GM21737 (cell line): Measurements from ENCODE around the gene ANKRD44.

Source experiments
- ATAC-seq: cut with Tn5 transposase; IDR thresholded peaks from one replicate; pipeline ENCODE4 v1.9.1; 2021; ENCODE audit warnings: mild to moderate bottlenecking, moderate library complexity; ENCODE audit not compliant: unreplicated experiment

ANKRD44 gene

DNA sequence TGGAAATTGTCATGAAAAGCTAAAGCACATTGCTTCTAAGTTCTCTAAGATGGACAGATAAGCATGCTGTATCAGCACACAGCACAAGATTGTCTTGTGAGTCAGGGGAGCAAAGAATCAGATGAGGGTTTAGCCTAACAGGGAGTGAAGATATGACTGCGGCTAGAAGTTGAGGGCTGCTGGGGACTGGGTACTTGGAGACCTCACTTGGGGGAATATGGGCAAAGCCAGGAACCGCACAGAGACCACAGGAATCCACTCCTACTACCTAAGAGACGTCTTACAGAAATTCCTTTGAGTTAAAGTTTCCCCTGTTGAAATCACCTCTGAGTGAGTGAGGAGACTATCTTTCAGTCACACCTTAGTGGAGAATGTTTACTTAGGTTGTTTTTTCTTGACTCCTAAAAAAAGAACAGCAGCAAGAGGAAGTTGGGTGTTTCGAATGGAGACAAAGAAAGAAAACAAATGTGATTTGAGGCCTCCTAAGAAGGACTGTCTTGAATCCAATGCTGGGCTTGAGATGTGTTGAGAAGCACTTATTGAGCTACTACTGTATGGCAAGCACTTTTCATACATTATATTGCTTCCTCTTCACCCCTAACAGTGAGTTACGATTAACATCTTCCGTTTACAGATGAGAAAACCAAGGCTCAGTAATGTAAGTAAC is 100.7 kb downstream of the ANKRD44 start:
- ATAC-seq, result peak; percentile 29

DNA sequence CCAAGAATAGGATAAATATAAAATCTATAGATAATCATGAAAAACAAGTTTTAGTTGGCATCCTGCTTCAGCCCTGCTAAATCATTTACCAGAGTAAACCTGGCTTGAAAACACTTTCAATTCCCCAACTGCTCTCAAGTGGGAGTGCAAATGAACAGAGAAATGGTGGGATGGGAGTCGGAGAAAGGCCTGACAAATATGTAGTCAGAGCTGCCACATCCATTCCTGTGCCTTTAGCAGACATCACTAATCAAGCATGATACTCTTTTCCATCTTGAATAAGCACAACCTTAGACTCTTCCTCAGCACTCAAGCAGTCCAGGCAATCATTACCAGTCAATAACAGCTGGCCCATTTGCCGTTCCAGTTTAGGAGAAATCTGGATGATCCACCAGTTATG is 101.3 kb downstream of the ANKRD44 start:
- ATAC-seq, result no peak

DNA sequence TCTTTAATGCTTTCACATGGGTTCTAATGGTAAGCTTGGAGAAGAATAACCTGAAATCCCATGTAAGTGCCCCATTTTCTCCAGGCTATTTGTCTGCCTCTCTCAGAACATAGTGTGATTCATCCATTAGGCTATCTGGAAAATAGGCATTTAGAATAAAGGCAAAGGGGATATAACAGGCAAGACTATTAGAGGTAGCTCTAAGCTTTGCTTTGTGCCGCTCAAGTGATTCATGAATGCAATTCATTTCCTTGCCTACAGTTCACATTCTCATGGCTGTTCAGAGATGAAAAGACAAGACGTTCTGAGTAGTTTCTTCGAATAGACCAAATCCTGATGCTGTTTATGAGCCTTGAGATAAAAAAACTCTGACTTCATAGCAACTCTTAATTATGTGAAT is 101.7 kb downstream of the ANKRD44 start:
- no peak for ATAC-seq

DNA sequence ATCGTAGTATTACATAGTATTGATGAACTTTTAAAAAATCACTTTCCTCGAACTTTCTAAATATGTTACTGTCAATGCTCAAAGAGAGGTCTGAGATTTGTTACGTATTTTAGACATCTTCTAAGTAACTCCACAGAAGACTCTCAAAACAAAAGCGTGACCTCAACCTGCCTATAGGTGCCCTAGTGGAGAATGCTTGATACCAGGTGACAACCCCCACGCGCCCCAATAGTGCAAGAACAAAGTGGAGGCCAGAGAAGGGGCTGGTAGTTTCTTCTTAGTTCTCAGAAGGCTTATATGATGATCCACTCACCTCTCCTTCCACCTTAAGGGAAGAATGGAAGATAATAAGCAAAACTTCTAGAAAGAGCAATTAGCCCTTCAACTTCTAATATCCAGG is 102.6 kb downstream of the ANKRD44 start:
- ATAC-seq, result no peak

DNA sequence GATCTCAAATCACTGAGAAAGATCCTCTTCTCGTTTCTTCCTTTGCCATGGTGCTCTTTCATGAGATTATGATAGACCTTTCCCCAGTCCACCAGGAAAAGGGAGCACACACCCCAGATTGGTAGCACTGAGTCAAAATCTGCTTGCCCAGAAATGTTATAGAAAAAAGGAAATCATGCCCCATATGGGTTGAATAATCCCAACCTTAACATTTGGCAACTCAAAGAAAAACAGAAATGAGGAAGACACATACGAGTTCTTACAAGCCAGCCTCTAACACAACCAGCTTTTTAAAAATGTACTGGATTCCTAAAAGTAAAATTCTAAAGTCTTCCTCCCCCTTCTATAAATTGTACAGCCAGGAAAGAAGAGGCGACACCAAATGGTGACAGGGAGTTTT is 103.0 kb downstream of the ANKRD44 start:
- no peak for ATAC-seq

DNA sequence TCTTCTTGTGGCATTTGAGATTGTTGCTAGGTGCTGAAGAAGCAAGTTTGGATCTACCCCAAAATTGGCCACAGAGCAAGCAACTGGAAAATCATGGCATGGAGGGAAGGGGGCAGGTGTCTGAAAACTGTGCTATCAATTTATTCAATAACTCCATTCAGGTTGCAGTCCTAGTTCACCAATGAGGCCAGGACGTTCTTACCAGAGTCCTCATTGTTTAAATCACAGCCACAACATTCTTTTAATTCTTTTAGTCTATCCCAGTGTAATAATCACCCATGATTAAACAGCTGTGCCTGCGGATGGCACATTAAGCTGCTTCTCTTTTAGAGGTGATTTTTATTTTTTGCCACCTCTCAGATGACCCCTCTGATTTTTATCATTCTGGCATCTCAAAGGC is 103.5 kb downstream of the ANKRD44 start:
- ATAC-seq, result no peak

DNA sequence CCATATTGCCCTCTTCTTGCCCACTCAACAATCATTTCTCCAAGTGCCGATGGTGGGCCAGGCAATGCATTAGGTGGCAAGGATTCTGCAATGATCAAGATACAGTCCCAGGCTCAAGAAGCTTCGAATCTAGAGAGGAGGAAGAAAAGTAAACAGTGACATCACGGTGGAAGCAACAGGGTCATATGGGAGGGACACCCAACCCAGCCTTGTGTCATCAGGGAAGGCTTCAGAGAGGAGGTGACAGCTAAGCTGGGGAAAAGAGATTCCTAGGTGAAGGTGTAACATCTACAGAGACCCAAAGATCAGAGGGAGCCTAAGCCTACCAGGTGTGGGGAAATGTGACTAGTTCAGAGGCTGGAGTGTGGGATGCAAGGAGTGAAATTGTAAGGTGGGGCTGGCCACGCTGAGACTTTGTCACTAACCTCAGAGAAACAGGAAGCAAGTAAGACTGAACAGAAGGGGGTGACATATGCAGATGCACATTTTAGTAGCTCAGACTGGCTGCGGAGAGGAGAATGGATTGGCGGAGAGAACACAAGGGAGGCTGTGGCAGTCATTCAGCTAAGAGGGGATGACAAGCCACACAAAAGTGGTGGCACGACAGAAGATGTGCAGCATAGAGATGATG is 104.9 kb downstream of the ANKRD44 start:
- ATAC-seq, result peak; percentile 50

DNA sequence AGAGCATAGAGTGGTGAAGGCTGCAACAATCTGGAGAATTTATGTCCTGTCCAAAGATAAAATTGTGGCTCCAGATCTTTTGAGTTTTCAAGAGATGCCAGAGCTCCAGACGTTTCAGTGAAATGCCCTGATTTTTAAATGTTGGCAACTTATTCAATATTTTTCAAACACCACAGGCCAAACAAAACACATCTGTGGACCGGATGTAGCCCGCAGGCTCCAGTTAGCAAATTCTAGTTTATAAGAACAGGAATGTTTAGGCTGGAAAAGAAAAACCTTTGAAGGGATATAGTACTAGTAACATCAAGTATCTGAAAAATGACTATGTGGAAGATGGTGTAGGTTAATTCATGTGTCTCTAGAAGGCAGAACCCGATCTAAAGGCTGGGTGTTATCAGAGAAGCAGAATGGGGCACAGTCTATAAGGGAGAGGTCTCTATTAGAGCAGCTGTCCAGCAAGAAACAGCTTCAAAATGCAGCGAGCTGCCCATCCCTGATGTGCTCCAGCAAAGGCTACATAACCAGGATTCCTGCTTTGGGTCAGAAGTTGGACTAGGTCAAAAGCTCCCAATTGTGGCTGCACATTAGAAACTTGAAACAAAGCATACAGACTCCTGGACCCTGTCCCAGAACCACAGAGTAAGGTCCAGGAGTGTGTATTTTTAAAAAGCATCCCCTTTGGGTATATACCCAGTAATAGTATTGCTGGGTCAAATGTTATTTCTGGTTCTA is 105.9 kb downstream of the ANKRD44 start:
- no peak for ATAC-seq

DNA sequence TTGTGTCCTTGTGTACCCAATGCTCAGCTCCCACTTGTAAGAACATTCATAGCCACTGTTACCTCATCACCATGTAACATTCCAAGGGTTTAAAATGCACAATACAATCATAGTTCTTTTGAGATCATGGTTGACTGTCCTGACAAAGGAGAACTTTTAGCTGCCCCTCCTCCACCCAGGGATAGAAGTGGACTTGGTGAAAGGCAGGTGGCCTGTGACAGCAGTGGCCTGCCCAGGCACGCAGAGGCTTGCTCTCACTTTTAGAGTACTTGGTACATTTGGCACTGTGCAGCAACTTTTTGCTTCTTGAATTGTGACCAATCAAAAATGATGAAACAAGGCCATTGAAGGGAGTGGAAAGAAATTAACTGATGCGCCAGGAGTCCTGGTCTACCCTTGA is 108.7 kb downstream of the ANKRD44 start:
- no peak for ATAC-seq

DNA sequence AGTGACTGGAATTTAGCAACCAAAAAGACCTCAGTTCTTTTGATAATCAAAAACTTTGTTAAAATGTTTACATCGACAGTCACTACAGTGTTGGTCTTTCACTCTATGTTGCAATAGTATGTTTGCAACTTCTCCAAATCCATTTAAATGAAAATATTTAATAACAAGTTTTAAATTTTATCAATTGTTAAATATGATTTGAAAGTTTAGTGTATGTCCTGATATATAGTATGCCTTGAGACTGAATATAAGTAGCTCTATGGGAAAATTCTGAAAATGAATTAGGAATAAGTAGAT is 109.9 kb downstream of the ANKRD44 start:
- ATAC-seq, result no peak

DNA sequence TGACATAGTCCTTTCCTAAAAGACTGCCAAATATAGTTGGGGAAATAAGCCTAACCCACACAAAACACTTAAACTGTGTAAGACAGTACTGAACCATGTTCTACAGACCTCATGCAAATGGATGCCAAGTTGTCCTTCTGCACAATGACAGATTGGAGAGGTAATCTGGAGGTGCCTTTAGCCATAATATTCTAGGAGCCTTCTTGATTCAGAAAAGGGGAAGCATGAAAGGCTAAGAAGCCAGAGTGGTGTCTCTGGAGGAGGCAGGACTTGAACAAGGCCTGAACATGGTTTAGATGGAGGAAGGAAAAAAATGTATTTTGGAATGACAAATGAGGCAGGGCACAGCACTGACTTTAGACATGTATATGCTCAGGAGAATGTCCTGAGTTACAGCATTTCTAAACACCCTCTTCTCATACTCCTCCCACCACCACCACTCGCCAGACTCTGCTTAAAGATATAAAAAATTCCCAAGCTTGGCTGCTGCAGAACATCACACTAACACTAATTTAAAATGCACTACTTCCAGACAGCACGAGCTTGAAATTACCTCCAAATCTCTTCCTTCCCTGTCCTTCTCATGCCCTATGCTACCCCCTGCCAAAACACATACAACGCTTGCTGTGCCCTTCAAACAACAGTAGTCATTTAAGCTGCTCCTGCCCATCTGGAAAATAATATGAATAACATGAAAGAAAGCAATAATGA is 110.4 kb downstream of the ANKRD44 start:
- ATAC-seq, result no peak

DNA sequence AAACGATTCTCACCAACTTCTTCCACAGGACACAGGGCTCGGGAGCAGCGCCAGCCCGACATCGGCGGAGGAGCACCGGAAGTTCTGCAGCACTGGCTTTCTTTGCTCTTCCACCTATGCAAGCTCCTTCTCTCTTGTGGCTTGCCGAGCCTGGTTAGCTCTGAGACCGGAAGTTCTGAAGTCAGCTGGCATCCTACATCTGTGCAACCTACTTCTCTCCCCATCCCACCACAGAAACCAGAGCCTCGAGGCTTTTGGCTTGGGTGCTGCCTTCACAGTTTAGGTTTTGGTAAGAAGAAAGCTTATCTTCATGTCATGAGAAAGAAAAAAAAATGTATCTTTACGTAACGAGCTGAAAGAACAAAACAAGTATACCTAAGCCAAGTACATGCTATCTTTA is 111.7 kb downstream of the ANKRD44 start:
- peak; percentile 95 for ATAC-seq

DNA sequence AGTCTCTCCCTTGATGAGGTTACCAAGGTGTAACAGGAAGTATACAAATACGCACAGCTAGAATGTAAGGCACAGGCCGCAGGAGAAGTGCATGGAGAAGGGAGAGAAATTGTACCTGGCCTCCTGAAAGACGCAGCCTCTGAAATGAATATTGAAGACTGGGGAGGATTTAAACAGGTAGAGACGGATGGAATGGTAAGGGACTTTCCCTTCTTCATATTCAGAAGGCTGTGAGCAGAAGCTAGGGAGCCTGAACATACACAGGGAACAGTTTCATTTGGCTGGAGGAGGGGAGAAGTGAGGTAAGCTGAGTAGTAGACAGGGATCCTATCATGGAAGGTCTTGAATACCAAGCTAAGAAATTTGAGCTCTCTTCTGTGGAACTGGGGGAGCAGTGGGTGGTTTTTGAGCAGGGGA is 112.7 kb downstream of the ANKRD44 start:
- ATAC-seq, result no peak

DNA sequence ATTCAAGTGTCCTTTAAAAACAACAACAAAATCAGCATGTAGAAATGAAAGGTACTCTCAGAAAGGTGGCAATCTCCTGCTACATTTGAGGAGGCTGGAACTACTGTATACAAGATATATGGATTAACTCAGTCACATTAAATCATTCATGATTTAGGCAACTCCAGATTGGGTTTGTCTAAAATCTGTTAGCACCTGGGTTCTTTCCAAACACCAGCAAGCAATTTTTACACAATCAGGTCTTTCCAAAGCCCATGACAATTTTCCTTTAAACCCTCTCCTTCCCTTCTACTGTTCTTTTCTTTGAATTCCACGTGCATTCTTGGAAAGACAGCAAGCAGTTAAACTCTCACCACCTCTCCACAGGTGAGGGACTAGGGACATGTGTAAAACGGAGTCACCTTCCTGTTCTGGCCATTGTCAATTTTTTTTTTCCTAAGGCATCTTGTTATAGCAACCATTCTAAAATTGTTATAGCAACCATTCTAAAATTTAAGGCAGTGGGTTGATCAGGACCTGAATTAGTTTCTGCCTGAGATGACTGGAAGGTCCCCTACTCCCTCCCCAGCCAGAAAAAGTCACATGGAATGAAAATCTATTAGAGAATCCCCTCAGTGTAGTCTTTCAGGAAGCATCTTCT is 113.9 kb downstream of the ANKRD44 start:
- ATAC-seq, result no peak

DNA sequence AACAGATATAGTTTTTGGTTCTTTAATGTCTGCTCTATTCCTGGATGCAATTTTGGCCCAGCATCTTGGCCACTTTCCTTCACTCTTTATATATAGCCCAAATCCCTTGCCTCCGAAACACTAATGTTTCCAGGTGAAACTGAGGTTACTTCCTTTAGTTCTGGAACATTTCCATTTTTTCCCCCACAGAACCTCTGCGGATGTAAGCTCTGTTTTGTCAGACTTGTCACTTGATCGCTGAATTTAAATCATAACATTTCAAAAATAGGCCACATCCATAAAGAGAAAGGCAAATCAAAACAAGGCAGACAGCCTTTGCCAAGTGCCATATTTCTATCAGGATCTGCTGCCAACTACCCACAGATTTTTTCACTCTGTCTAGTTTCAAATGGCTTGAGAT is 115.1 kb downstream of the ANKRD44 start:
- no peak for ATAC-seq

DNA sequence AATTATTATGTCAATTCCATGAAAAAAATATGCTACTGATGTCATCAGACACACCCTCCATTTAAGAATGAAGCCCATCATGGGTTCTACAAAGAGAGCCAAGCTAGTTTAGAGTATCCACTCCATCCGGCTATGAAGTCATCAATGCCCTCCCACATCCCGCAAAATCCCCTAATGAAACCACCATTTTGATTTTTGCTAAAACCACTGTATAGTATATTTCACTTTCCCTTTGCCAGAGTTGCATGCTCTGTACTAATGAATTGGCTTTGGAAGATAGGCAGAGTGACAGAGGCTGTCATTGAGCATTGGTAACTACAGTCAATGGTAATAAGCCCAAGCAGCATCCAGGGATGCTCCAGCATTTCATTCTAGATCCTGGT is 118.6 kb downstream of the ANKRD44 start:
- ATAC-seq, result peak; percentile 72

DNA sequence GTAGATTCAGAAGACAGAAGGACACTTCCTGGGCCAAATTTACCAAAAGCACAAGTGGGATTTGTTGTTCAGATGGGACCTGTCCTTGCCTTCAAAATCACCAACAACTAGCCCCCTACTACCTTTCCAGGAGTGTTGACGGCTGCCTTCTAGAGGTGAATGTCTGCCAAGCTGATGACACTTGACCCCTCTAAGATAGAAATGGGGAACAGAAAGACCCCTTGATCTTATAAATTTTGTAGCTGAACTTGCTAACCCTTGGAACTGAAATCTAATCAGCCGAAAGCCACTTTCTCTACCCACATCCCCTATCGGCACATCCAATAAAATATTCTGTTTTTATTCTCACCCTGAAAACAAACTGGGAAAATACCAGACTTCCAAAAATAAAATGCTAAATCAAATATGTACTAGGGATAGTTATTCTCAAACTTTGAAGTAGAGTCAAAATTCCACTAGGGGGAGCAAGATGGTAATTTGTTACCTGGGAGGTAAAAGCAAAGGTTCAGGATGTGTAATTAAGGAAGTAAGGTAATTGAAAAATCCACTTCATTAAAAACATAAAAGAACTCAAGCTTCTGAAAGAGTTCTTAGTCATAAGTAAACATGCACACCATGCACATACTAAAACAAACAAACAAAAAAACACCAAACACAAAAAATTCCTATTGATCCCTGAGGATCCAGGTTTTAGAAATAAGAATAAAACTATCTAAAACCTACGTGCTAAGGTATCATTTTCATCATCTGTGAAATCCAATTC is 119.2 kb downstream of the ANKRD44 start:
- ATAC-seq, result no peak

DNA sequence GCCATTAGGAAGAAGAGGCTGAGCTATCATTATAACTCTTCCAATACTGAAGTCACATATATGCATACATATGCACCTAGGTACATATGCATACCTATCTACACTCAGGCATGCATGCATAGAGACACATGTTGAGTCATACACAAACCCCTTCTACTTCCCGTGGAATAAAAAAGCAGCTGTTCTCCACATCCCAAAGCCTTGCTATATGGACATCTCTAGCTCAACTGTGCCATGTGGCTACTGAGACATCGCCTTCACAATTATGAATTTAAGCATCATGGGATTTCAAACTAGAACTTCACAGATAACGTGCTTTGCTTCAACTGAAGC is 120.5 kb downstream of the ANKRD44 start:
- ATAC-seq, result no peak

DNA sequence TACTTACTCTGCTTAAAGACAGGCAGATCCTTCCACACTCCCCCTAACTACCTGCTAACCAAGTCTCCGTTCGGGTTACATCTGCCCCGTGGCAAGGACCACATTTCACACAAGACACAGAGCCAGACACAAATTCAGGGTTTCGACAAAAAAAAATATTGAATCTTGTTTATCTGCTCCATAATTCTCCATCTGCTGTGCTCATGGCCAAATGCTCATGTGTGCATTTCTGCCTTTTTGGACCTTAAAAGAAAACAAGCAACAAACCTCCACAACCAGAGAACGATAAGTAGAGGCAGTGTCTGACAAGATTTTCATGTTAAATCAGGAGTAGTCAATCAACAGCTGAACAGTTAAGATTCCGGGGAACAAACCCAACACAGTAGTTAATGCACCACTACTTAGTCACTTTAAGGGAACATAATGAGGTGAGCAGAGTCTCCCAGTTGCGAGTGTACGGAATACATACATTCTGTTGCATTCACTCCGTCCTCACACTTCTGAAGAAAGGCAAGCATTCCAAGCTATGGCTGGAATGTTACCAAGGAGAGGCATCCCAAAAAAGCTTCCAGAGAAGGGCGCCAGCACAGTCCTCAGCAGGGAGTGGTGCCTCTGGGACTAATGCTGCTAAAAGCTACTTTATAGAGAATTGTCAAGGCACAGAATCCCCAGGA is 121.0 kb downstream of the ANKRD44 start:
- no peak for ATAC-seq

DNA sequence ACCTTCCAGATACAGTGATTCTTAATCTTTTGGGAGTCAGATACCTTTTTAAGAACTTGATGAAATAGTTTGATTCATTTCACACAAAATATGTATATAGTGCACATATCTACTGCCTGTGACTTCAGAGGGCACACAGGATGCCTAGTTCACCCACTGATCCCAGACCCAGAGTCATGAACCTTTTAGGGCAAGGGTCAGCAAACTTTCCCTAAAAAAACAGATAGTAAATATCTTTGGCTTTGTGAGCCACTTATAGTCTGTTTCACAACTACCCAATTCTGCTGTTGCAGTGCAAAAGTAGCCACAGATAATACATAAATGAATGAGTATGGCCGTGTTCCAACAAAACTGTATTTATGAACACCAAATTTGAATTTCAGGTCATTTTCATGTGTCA is 124.9 kb downstream of the ANKRD44 start:
- ATAC-seq, result no peak
